Anterior cingulate cortex (tissue), 58 donors: Measurements from ENCODE around the gene NPHP3.
"Not testable (repeated sequence)": the region's sequence is repeated elsewhere in the genome, so short reads cannot be mapped to it uniquely, and the experiment has no call there.

Experiments used
- DNase-seq, 58 donors: peaks; one replicate each; lab custom pipeline; 2025; lab: John Stamatoyannopoulos, UW

The NPHP3 gene

GRCh38 chr3:132652640-132653270, 69.5 kb downstream of the NPHP3 start:
- no peak for DNase-seq

GRCh38 chr3:132650153-132650552, 72.1 kb downstream of the NPHP3 start:
- DNase-seq: no peak

GRCh38 chr3:132645058-132645457, 77.2 kb downstream of the NPHP3 start:
- DNase-seq: no peak

GRCh38 chr3:132643366-132643765, 78.8 kb downstream of the NPHP3 start:
- no peak for DNase-seq

GRCh38 chr3:132642539-132642847, 79.7 kb downstream of the NPHP3 start:
- no peak for DNase-seq

- DNase-seq: no peak
Measured at GRCh38 chr3:132641837-132642538, 80.2 kb downstream of the NPHP3 start.

GRCh38 chr3:132641427-132641826, 80.8 kb downstream of the NPHP3 start:
- not testable (repeated sequence) for DNase-seq

- no peak for DNase-seq
Measured at GRCh38 chr3:132638706-132639105, 83.5 kb downstream of the NPHP3 start.

GRCh38 chr3:132637590-132637989, 84.6 kb downstream of the NPHP3 start:
- no peak for DNase-seq

- DNase-seq: no peak
Measured at GRCh38 chr3:132635052-132635451, 87.2 kb downstream of the NPHP3 start.
